Fibroblast of villous mesenchyme (primary cell): Measurements from ENCODE around the gene CACNG5. TPM values are rescaled to one million over a fixed set of nuclear protein-coding genes. Genes with fewer than 3 reads are reported as not detected.

Experiments
- DNase-seq: peaks from one replicate; pipeline ENCODE4 v3.0.0-alpha.2; 2010; ENCODE audit warnings: low read depth
- H3K4me3 ChIP-seq: 2 replicates; pipeline ENCODE4 v1.5.1; 2011; ENCODE audit warnings: low read depth, mild to moderate bottlenecking, low read length
- CTCF ChIP-seq: IDR thresholded peaks from 2 replicates; pipeline ENCODE4 v1.5.1; 2012; ENCODE audit warnings: low read depth, mild to moderate bottlenecking, low read length; ENCODE audit not compliant: insufficient read depth
- total RNA-seq: library from RNA; depleted of rRNA; stranded (reverse); fragments of >200 nt; gene quantifications from 2 replicates; pipeline ENCODE4 v1.2.3, GENCODE V29; 2012

CACNG5 gene
- total RNA-seq, 1 donor = not detected

DNA sequence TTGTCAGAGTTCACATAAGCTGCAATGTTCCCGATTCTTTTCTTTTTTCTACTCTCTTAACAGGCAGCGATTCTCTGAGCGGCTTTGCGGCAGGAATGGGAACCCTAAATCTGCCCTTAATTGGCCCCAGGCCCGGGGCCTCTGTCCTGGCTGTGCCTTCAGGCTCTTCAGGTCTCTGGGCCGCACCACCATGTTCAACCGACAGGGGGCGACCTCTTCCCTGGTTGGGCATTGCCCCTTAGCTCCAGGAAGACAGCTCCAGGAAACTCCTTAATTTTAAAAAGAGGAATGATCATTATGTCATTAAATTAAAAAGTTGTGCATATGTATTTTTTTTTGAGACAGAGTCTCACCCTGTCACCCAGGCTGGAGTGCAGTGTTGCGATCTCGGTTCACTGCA, 20.3 kb downstream of the CACNG5 start:
- peak; percentile 1 for DNase-seq
- TF ChIP-seq CTCF = peak; percentile 40
- H3K4me3 ChIP-seq = no peak overlapping the region

- H3K4me3 ChIP-seq = no peak overlapping the region
- no peak for TF ChIP-seq CTCF
- no peak for DNase-seq
Measured at GRCh38 chr17:66858226-66859083, 23.5 kb downstream of the CACNG5 start.

DNA sequence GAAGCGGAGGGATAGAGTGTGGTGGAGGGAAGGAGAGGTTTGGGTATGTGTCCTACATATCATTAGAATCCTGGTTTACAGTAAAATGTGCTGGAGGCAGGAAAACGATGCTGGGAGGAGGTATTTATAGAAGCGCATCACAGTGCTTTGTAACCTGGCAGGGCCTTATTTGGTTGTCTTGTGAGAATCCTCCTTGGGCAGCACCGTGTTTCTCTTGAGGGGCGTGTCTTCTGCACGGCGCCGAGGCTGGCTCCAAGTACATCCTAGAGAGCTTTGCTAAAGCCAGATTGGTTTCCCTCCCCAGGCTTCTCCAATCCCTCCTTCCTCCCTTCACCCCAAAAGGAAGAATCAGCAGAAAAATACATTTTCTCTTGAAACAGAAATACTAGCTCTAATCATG, 24.4 kb downstream of the CACNG5 start:
- no peak for TF ChIP-seq CTCF
- no peak overlapping the region for H3K4me3 ChIP-seq
- no peak for DNase-seq

DNA sequence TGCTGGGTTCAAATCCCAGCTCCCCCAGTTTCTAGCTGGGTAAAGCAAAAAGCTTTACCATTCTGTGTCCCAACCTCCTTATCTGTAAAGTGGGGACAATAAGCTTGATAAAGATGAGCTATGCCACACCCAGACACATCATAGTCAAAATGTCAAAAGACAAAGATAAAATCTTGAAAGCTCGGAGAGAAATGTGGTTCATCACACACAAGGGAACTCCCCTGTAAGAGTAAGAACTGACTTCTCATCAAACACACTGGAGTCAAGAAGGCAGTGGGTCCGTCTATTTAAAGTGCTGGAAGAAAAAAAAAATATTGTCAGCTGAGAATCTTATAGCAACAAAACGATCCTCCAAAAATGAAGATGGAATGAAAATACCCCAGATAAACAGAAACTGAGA, 25.3 kb downstream of the CACNG5 start:
- no peak for TF ChIP-seq CTCF
- H3K4me3 ChIP-seq = no peak overlapping the region
- DNase-seq = no peak

DNA sequence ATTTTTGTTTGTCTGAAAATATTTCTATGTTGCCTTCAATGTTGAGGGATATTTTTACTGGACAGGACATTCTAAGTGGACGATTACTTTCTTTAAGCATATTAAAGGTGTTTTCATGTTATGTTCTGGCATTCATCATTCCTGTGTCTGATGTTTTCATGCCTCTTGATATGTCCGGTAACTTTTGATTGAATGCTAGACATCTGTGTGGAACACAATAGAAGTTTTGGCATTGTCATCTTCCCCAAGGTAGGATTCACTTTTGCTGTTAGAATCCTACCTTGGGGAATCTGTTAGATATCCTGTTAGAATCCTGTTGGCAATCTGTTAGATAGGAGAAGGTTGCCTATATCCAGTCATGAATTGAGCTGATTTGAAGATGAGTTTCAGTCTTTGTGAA, 28.9 kb downstream of the CACNG5 start:
- no peak overlapping the region for H3K4me3 ChIP-seq
- TF ChIP-seq CTCF = no peak
- no peak for DNase-seq

DNA sequence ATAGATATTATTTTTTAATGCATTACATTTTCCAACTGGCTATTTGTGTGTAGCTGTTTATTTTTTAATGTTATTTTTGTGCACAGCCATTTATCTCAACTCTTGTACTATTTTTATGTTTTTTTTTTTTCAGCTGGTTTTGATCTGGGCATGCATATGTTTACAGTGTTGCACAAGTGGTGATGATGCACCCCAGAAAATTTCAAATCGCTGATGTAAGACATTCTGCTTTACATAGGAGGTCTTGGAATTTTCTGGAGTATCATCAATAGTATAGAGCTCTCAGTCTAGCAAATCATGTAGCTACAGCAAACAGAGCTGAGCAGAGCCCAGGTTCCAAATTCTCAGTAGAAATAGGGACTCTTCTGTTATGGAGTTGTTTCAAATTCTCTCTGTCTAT, 30.2 kb downstream of the CACNG5 start:
- no peak for TF ChIP-seq CTCF
- H3K4me3 ChIP-seq = no peak overlapping the region
- DNase-seq = peak; percentile 9

GRCh38 chr17:66873962-66874361, 39.0 kb downstream of the CACNG5 start:
- no peak for TF ChIP-seq CTCF
- DNase-seq = no peak

More at GRCh38 chr17:66873962-66874361, 39.0 kb downstream of the CACNG5 start:
- no peak overlapping the region for H3K4me3 ChIP-seq
